Activated CD8-positive, alpha-beta T cell treated with anti-CD3 and anti-CD28 coated beads for 36 hours (primary cell): ENCODE data around the gene DNAL1. TPM values are rescaled to one million over a fixed set of nuclear protein-coding genes. Genes with fewer than 3 reads are reported as not detected.

ENCODE experiments used
- ATAC-seq: fragments of 200-7000 bp; cut with Tn5 transposase; one replicate; pipeline ENCODE4 v1.10.0; 2021; ENCODE audit warnings: mild to moderate bottlenecking, moderate library complexity
- CTCF ChIA-PET: fragments of 350-600 bp; sonication (Branson Sonifier 250); formaldehyde crosslinking; loops from one replicate; lab custom pipeline; 2021; ENCODE audit warnings: antibody characterized with exemption; lab: Charles Lee
- POLR2A ChIA-PET: fragments of 350-600 bp; sonication (Branson Sonifier 250); formaldehyde crosslinking; loops from one replicate; lab custom pipeline; 2021; ENCODE audit warnings: antibody characterized with exemption; lab: Charles Lee
- DNase-seq: peaks from one replicate; pipeline ENCODE4 v3.0.0-alpha.2; 2020
- H3K27ac Mint-ChIP-seq: one replicate; pipeline ENCODE4 v1.8.0; 2021; ENCODE audit warnings: mild to moderate bottlenecking, mixed read lengths
- H3K27me3 Mint-ChIP-seq: one replicate; pipeline ENCODE4 v1.8.0; 2021; ENCODE audit warnings: mixed read lengths
- H3K36me3 Mint-ChIP-seq: one replicate; pipeline ENCODE4 v1.8.0; 2021; ENCODE audit warnings: low read depth, mixed read lengths
- H3K4me1 Mint-ChIP-seq: one replicate; pipeline ENCODE4 v1.8.0; 2021; ENCODE audit warnings: low read depth, mixed read lengths
- H3K4me3 Mint-ChIP-seq: one replicate; pipeline ENCODE4 v1.8.0; 2021; ENCODE audit warnings: mild to moderate bottlenecking, moderate library complexity, mixed read lengths
- H3K9me3 Mint-ChIP-seq: one replicate; pipeline ENCODE4 v1.8.0; 2021; ENCODE audit warnings: mixed read lengths
- intact Hi-C: fragments of 100-400 bp; cut with micrococcal nuclease; formaldehyde crosslinking; loops from one replicate; pipeline ENCODE4 v1.10.0; 2022
- total RNA-seq, 2 experiments: library from RNA; stranded (reverse); gene quantifications; one replicate each; pipeline ENCODE4 v1.2.3, GENCODE V29; 2021
- TF ChIP-seq, protein P1 (sequence below): fragments of 200-600 bp; IDR thresholded peaks from one replicate; pipeline ENCODE4 v1.8.0; 2022; ENCODE audit warnings: antibody characterized with exemption, mild to moderate bottlenecking

DNAL1 gene
- total RNA-seq, 2 experiments from 2014 or later: 4.8 to 5.9 TPM

DNA sequence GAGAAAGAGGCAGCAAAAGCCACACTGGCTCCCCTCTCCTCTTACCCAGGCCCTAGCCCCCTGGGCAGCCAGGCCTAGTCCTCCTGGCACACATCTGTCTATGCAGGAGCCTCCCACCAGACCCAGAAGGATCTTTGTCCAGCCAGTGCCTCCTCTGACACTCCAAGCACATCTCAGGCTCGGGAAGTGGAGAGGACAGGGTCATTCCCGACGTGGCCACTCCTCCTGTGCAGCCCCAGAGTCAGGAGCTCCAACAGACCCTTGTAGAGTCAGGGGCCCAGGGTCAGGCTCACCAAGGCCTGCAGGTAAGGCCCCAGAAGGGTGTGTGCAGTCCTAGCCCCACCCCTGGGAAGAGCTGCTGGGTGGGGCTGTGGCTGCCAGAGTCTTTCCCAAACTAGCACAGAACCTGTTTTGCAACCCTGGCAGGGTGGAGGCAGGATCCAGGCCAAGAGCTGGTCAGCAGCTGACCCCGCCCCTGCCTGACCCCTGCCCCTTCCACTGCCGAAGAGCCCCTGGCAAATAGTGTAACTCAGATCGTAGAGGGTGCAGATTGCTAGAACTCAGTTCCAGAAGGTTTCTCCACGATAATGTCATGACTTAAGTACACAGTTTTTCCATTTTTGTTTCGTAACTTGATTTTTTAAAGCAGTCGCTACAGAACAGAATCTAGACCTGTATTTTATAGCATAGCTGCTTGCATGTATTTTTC is 96.0 kb downstream of the DNAL1 start:
- POLR2A ChIA-PET: interaction anchor here (0.6 to 12.2 kb wide), 13 partner anchors 12 to 163 kb away, joined by 3 to 236 read pairs (median 5); a partner anchor contains a TSS
- TF ChIP-seq, protein P1, sequence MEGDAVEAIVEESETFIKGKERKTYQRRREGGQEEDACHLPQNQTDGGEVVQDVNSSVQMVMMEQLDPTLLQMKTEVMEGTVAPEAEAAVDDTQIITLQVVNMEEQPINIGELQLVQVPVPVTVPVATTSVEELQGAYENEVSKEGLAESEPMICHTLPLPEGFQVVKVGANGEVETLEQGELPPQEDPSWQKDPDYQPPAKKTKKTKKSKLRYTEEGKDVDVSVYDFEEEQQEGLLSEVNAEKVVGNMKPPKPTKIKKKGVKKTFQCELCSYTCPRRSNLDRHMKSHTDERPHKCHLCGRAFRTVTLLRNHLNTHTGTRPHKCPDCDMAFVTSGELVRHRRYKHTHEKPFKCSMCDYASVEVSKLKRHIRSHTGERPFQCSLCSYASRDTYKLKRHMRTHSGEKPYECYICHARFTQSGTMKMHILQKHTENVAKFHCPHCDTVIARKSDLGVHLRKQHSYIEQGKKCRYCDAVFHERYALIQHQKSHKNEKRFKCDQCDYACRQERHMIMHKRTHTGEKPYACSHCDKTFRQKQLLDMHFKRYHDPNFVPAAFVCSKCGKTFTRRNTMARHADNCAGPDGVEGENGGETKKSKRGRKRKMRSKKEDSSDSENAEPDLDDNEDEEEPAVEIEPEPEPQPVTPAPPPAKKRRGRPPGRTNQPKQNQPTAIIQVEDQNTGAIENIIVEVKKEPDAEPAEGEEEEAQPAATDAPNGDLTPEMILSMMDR: no peak
- DNase-seq (no peak), ATAC-seq (no peak)
- no peaks in the 10 kb centered on the region for H3K9me3 Mint-ChIP-seq
- no peaks in the 10 kb centered on the region for H3K27me3 Mint-ChIP-seq
- peaks cover 64% of the 10 kb centered on the region for H3K4me1 Mint-ChIP-seq
- peak overlapping the region; percentile 98 for H3K27ac Mint-ChIP-seq
- intact Hi-C loops: loop anchor here (5.0 kb wide), 1 partner anchor 87 kb away; no protein-coding TSS in a partner anchor
- peak overlapping the region; percentile 74 for H3K4me3 Mint-ChIP-seq
- peaks cover 21% of the 10 kb centered on the region for H3K36me3 Mint-ChIP-seq
- CTCF ChIA-PET: interaction anchor here (1.1 to 8.7 kb wide), 9 partner anchors 10 to 127 kb away, joined by 3 to 123 read pairs (median 5); a partner anchor contains a TSS

DNA sequence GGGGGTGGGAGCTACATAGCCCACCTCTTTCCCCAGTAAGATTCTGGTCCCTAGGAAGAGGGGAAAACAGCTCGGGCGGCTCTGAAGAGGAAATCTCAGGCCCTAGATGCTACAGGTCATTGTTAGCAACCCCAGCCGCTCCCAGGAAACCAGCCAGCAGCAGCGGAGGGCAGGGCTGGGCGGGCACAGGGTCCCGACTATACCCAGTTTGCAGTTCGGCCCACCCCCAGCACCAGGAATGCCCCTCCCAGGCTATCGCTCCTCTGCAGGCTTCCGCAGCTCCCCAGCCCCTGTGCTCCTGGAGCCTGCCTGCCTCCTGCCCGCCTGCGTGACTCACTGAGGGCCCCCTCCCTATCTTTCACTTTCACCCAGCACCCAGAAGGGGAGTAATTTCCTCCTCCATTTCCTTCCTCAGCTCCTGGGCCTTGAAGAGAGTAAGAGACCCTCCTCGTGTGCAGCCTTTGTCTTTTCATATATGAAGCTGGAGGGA is 96.6 kb downstream of the DNAL1 start:
- ChIA-PET POLR2A (interaction anchor here (0.6 to 12.2 kb wide), 15 partner anchors 13 to 163 kb away, joined by 3 to 236 read pairs (median 5); partner anchors contain the start of gene PTGR2), CTCF (interaction anchor here (1.1 to 8.7 kb wide), 10 partner anchors 11 to 126 kb away, joined by 3 to 123 read pairs (median 4); a partner anchor contains a TSS)
- Mint-ChIP-seq H3K27me3 (no peaks in the 10 kb centered on the region), H3K4me3 (peak overlapping the region; percentile 74), H3K4me1 (peaks cover 71% of the 10 kb centered on the region), H3K36me3 (peaks cover 20% of the 10 kb centered on the region), H3K9me3 (no peaks in the 10 kb centered on the region), H3K27ac (peak overlapping the region; percentile 98)
- TF ChIP-seq, protein P1: no peak
- intact Hi-C loops: loop anchor here (5.0 kb wide), 1 partner anchor 86 kb away; no protein-coding TSS in a partner anchor
- peak; percentile 73 for ATAC-seq
- DNase-seq: peak; percentile 83

DNA sequence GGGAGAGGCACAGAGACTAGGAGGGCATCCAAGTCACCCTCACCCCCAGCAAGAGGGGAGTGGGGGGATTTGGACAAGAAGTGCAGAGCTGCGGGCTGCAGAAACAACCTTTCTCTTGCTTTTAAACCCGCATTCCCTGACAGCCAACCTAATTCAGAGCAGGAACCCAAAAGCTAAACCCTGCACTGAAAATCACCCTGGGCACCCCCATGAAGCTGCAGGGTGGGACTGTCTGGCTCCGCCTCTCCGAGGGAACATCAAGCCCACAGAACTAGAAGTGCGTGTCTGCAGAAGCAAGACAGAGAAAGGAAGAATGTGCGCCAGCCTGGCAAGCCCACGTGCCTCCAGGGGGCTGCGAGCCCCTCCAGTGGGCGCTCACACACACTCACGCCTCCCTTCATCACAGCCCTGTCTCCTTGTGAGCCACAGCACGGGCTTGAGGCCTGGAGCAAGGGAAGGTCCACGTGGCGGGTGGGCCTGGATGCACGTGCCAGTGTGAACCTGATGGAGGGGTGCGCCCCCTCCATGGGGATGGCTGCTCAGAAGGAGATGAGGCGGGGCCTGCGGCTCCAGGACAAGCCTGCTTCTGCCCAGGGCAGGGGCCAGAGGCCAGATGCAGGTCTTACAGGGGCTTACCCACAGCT is 97.2 kb downstream of the DNAL1 start:
- peaks cover 14% of the 10 kb centered on the region for H3K36me3 Mint-ChIP-seq

DNA sequence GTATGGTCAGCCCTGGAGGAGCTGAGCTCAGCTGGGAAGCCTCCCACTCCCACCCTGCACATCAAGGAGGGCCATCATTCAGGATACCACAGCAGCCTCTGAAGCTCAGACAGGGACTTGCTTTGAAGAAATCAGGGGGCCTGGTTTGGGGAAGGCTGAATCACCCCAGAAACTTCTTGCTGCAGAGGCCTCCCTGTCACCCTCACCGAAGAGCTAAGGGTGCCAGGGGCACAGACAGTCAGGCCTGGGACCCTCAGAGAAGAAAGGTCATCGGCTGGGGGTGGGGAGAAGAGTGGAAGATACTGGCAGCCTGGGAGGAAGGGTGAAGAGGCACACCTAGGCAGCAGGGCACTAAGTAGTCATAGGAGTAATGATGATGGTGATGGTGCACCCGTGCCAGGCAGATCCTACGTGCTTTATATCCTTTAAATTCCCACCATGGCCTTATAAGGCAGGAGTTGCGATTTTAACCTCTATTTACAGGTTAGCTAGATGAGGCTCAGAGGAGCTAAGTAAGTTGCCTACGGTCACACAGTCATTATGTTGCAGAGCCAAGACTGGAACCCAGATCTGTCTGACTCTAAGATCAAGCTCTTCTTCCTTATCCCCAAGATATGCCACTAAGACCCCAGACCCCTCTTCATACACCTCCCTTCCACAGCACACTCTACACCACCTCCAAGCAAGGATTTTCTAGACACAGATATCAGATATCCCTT is 97.9 kb downstream of the DNAL1 start:
- ATAC-seq: peak; percentile 38

More for the DNA sequence above, 97.2 kb downstream of the DNAL1 start:
- CTCF ChIA-PET: interaction anchor here (1.1 to 8.7 kb wide), 10 partner anchors 11 to 126 kb away, joined by 3 to 123 read pairs (median 4); a partner anchor contains a TSS
- intact Hi-C loops: loop anchor here (2.0 to 5.0 kb wide), 2 partner anchors 15 to 85 kb away; no protein-coding TSS in a partner anchor
- H3K27ac Mint-ChIP-seq: peak overlapping the region; percentile 98
- TF ChIP-seq, protein P1: no peak
- DNase-seq: peak; percentile 76
- H3K27me3 Mint-ChIP-seq: no peaks in the 10 kb centered on the region
- ATAC-seq: peak; percentile 66
- POLR2A ChIA-PET: interaction anchor here (0.6 to 12.2 kb wide), 14 partner anchors 13 to 162 kb away, joined by 3 to 236 read pairs (median 4); partner anchors contain the start of genes PTGR2 and ZNF410
- peaks cover 76% of the 10 kb centered on the region for H3K4me1 Mint-ChIP-seq
- peak overlapping the region; percentile 74 for H3K4me3 Mint-ChIP-seq
- H3K9me3 Mint-ChIP-seq: no peaks in the 10 kb centered on the region

More for the DNA sequence above, 97.9 kb downstream of the DNAL1 start:
- Mint-ChIP-seq H3K4me3 (peak overlapping the region; percentile 74), H3K9me3 (no peaks in the 10 kb centered on the region), H3K27me3 (no peaks in the 10 kb centered on the region), H3K36me3 (peaks cover 12% of the 10 kb centered on the region), H3K27ac (peak overlapping the region; percentile 98), H3K4me1 (peaks cover 83% of the 10 kb centered on the region)
- CTCF ChIA-PET: interaction anchor here (0.9 to 8.7 kb wide), 8 partner anchors 12 to 108 kb away, joined by 3 to 123 read pairs (median 6); a partner anchor contains a TSS
- intact Hi-C loops: loop anchor here (2.0 to 5.0 kb wide), 2 partner anchors 14 to 85 kb away; no protein-coding TSS in a partner anchor
- POLR2A ChIA-PET: interaction anchor here (0.5 to 12.2 kb wide), 12 partner anchors 8 to 144 kb away, joined by 3 to 236 read pairs (median 4); partner anchors contain the start of genes PTGR2 and ZNF410
- TF ChIP-seq, protein P1: no peak
- peak; percentile 67 for DNase-seq
